Erythroblast (primary cell): ENCODE data around the gene NOS1AP.

Experiments used
- GATA1 ChIP-seq: IDR thresholded peaks from 2 replicates; pipeline ENCODE4 v1.6.1; 2011; ENCODE audit warnings: low read depth, mild to moderate bottlenecking, control low read depth, low read length, moderate library complexity
- POLR2A ChIP-seq: IDR thresholded peaks from 2 replicates; pipeline ENCODE4 v1.6.1; 2011; ENCODE audit warnings: mild to moderate bottlenecking, low read length

DNA sequence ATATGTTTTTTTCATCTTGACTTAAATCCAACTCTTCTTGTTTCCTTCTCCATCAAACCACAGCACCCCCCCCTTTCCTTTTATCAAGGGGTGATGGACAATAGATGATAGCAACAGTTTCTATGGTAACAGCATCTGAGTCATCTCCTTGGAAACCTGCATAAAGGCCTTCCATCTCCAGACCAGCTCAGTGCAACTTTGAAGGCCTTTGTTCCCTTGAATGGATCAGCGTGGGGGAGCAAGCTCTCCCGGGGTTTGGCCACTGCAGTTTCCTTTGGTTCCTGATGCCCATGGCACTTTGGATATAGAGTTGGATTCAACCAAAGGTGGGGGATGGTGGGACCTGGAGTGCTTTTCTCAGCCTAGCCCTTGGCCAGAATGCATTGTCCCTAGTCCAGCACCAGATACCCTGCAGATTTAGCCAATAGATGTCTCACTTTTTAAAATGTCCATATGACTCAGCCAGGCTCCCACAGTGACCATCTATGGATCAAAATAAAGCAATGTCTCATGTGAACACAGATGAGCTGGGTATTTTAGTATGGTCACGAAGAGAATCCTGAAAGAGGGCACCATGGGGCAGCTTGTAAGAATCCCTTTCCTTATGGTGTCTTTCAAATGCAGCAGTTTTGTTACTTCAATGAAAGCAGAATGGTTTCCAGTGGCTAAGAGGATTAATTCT lies 179.5 kb downstream of the NOS1AP start:
- TF ChIP-seq GATA1, result no peak
- no peak for TF ChIP-seq POLR2A
